A549 (cell line): Measurements from ENCODE around the gene HDAC6. TPM values are rescaled to one million over a fixed set of nuclear protein-coding genes. Genes with fewer than 3 reads are reported as not detected.

ENCODE experiments used
- ATAC-seq, 2 experiments: fragments of 200-7000 bp in 1 of 2; fragments of >200 bp in 1 of 2; cut with Nextera tagmentation in 1 of 2; cut with Tn5 transposase in 1 of 2; 3 replicates each; pipeline versions ENCODE4 v1.8.0 to v1.9.1; 2018 to 2020; ENCODE audit warnings: mild to moderate bottlenecking in 1 of 2, moderate library complexity in 1 of 2
- CTCF ChIA-PET: fragments of 300-600 bp; sonication (Branson Sonifier 250); formaldehyde crosslinking; extraction: SDS; loops from one replicate; lab custom pipeline; 2021; ENCODE audit warnings: antibody characterized with exemption, inconsistent platforms; lab: Yijun Ruan, JAX
- POLR2A ChIA-PET: fragments of 350-600 bp; formaldehyde crosslinking; extraction: SDS; loops from one replicate; lab custom pipeline; 2021; ENCODE audit warnings: antibody characterized with exemption, inconsistent platforms; lab: Yijun Ruan, JAX
- DNase-seq, 2 experiments: peaks; one replicate each; pipeline versions ENCODE4 v3.0.0 to v3.0.0-alpha.2; 2011 to 2016; ENCODE audit warnings: low read depth in 1 of 2, low spot score in 1 of 2
- FAIRE-seq: peaks from 2 replicates; lab custom pipeline; 2011; peaks lifted over from hg19 to GRCh38; lab: Jason Lieb, UNC
- H3K27ac ChIP-seq, 2 experiments: fragments of >200 bp; sonication (Bioruptor Twin); formaldehyde crosslinking; 3 replicates each; pipeline ENCODE4 v1.5.1; 2016 to 2017
- H3K4me1 ChIP-seq: fragments of >200 bp; sonication (Bioruptor Twin); formaldehyde crosslinking; 3 replicates; pipeline ENCODE4 v1.6.1; 2016
- H3K4me2 ChIP-seq: fragments of >200 bp; sonication (Bioruptor Twin); formaldehyde crosslinking; 3 replicates; pipeline ENCODE4 v1.6.1; 2016
- H3K4me3 ChIP-seq: fragments of >200 bp; sonication (Bioruptor Twin); formaldehyde crosslinking; 3 replicates; pipeline ENCODE4 v1.5.1; 2016
- H3K9me3 ChIP-seq: fragments of >200 bp; sonication (Bioruptor Twin); formaldehyde crosslinking; 3 replicates; pipeline ENCODE4 v1.6.1; 2016
- CBX8 ChIP-seq: fragments of 200-600 bp; sonication (generic); IDR thresholded peaks from 2 replicates; pipeline ENCODE4 v1.6.1; 2016
- CHD2 ChIP-seq: fragments of 150-350 bp; IDR thresholded peaks from 2 replicates; pipeline ENCODE4 v1.6.1; 2014; ENCODE audit warnings: low read length; ENCODE audit not compliant: partially characterized antibody
- CHD4 ChIP-seq: fragments of 200-600 bp; sonication (generic); IDR thresholded peaks from 2 replicates; pipeline ENCODE4 v1.6.1; 2016; ENCODE audit warnings: antibody characterized with exemption, mild to moderate bottlenecking, borderline replicate concordance
- EHF ChIP-seq: fragments of 250-450 bp; sonication (Bioruptor Pico); IDR thresholded peaks from 2 replicates; pipeline ENCODE4 v1.5.0; 2020; ENCODE audit warnings: mild to moderate bottlenecking
- ESRRA ChIP-seq: fragments of 150-350 bp; IDR thresholded peaks from 2 replicates; pipeline ENCODE4 v1.6.1; 2014; ENCODE audit warnings: mild to moderate bottlenecking, low read length, borderline replicate concordance
- FOSB ChIP-seq: fragments of 250-450 bp; sonication (Bioruptor Pico); IDR thresholded peaks from 2 replicates; pipeline ENCODE4 v1.5.0; 2020; ENCODE audit warnings: mild to moderate bottlenecking, moderate library complexity
- FOSL2 ChIP-seq, 2 experiments: fragments of 450-650 bp in 1 of 2; fragments of >200 bp in 1 of 2; sonication (Bioruptor Twin) in 1 of 2; formaldehyde crosslinking; IDR thresholded peaks; 2 replicates each; pipeline versions ENCODE4 v1.5.0 to v1.6.1; 2016 to 2020; ENCODE audit warnings: mild to moderate bottlenecking in 1 of 2, moderate library complexity in 1 of 2
- HDAC2 ChIP-seq: fragments of 200-600 bp; sonication (generic); IDR thresholded peaks from 2 replicates; pipeline ENCODE4 v1.6.1; 2016
- JUNB ChIP-seq: fragments of >200 bp; sonication (Bioruptor Twin); formaldehyde crosslinking; IDR thresholded peaks from 2 replicates; pipeline ENCODE4 v1.6.1; 2016
- NR3C1 ChIP-seq: fragments of >200 bp; sonication (Bioruptor Twin); formaldehyde crosslinking; IDR thresholded peaks from 3 replicates; pipeline ENCODE4 v1.6.1; 2017
- POLR2A ChIP-seq: IDR thresholded peaks from 2 replicates; pipeline ENCODE4 v1.6.1; 2012; ENCODE audit warnings: mild to moderate bottlenecking, low read length
- RARB ChIP-seq: fragments of 250-450 bp; sonication (Bioruptor Pico); IDR thresholded peaks from 2 replicates; pipeline ENCODE4 v1.8.0; 2021; ENCODE audit warnings: mild to moderate bottlenecking, moderate library complexity
- RCOR1 ChIP-seq: fragments of 150-350 bp; IDR thresholded peaks from 2 replicates; pipeline ENCODE4 v1.6.1; 2014; ENCODE audit warnings: antibody characterized with exemption, low read length, low read depth
- RNF2 ChIP-seq: fragments of 200-600 bp; sonication (generic); IDR thresholded peaks from 2 replicates; pipeline ENCODE4 v1.6.1; 2016; ENCODE audit warnings: low read depth, mild to moderate bottlenecking, antibody characterized with exemption, moderate library complexity, borderline replicate concordance
- SREBF2 ChIP-seq: fragments of 450-650 bp; IDR thresholded peaks from 2 replicates; pipeline ENCODE4 v1.6.1; 2014; ENCODE audit warnings: mild to moderate bottlenecking, moderate library complexity
- TP53 ChIP-seq: fragments of 250-450 bp; sonication (Bioruptor Pico); IDR thresholded peaks from 2 replicates; pipeline ENCODE4 v1.5.0; 2021; ENCODE audit warnings: mild to moderate bottlenecking, moderate library complexity
- USF2 ChIP-seq: fragments of 450-650 bp; IDR thresholded peaks from 2 replicates; pipeline ENCODE4 v1.6.1; 2014; ENCODE audit warnings: antibody characterized with exemption
- WGBS: methylation state at CpG from one replicate; pipeline ENCODE4 v1.1.6; 2017; ENCODE audit errors: missing lambda C conversion rate; 5-methylcytosine and 5-hydroxymethylcytosine counted together
- polyA plus RNA-seq, 4 experiments: library from polyadenylated mRNA; depleted of rRNA in 3 of 4; stranded (reverse); fragments of >200 nt; fragmentation: RNase III in 1 of 4; extraction: RNeasy Plus Mini Kit Qiagen cat#74134 plus additional on column Dnase treatment in 1 of 4; gene quantifications; 2 replicates in 3 of 4; 3 replicates in 1 of 4; pipeline ENCODE4 v1.2.3, GENCODE V29; 2011 to 2017
- TF ChIP-seq, protein P1 (sequence below): fragments of 200-600 bp; sonication (generic); IDR thresholded peaks from 2 replicates; pipeline ENCODE4 v1.6.1; 2016; ENCODE audit warnings: antibody characterized with exemption, mild to moderate bottlenecking, moderate library complexity
- TF ChIP-seq, protein P2 (sequence below): fragments of >200 bp; sonication (Bioruptor Twin); formaldehyde crosslinking; IDR thresholded peaks from 3 replicates; pipeline ENCODE4 v1.5.1; 2016
- TF ChIP-seq, protein P3 (sequence below): fragments of >200 bp; sonication (Bioruptor Twin); formaldehyde crosslinking; IDR thresholded peaks from 3 replicates; pipeline ENCODE4 v1.6.1; 2016

HDAC6 gene
- polyA plus RNA-seq, 2 of the 4 experiments (the other 2 are of a cell fraction) = 50.6 to 52.1 TPM

- WGBS = 42% methylated on average over 9 of the region's 17 CpGs
- ATAC-seq = no peak
- no peak for FAIRE-seq
- no peak overlapping the region for H3K4me2 ChIP-seq
- TF ChIP-seq FOSB (CRISPR knock-in tag) = no peak
- TF ChIP-seq, protein P1, sequence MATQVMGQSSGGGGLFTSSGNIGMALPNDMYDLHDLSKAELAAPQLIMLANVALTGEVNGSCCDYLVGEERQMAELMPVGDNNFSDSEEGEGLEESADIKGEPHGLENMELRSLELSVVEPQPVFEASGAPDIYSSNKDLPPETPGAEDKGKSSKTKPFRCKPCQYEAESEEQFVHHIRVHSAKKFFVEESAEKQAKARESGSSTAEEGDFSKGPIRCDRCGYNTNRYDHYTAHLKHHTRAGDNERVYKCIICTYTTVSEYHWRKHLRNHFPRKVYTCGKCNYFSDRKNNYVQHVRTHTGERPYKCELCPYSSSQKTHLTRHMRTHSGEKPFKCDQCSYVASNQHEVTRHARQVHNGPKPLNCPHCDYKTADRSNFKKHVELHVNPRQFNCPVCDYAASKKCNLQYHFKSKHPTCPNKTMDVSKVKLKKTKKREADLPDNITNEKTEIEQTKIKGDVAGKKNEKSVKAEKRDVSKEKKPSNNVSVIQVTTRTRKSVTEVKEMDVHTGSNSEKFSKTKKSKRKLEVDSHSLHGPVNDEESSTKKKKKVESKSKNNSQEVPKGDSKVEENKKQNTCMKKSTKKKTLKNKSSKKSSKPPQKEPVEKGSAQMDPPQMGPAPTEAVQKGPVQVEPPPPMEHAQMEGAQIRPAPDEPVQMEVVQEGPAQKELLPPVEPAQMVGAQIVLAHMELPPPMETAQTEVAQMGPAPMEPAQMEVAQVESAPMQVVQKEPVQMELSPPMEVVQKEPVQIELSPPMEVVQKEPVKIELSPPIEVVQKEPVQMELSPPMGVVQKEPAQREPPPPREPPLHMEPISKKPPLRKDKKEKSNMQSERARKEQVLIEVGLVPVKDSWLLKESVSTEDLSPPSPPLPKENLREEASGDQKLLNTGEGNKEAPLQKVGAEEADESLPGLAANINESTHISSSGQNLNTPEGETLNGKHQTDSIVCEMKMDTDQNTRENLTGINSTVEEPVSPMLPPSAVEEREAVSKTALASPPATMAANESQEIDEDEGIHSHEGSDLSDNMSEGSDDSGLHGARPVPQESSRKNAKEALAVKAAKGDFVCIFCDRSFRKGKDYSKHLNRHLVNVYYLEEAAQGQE = no peak
- TF ChIP-seq CBX8 = no peak
- TF ChIP-seq, protein P2, sequence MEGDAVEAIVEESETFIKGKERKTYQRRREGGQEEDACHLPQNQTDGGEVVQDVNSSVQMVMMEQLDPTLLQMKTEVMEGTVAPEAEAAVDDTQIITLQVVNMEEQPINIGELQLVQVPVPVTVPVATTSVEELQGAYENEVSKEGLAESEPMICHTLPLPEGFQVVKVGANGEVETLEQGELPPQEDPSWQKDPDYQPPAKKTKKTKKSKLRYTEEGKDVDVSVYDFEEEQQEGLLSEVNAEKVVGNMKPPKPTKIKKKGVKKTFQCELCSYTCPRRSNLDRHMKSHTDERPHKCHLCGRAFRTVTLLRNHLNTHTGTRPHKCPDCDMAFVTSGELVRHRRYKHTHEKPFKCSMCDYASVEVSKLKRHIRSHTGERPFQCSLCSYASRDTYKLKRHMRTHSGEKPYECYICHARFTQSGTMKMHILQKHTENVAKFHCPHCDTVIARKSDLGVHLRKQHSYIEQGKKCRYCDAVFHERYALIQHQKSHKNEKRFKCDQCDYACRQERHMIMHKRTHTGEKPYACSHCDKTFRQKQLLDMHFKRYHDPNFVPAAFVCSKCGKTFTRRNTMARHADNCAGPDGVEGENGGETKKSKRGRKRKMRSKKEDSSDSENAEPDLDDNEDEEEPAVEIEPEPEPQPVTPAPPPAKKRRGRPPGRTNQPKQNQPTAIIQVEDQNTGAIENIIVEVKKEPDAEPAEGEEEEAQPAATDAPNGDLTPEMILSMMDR = no peak
- TF ChIP-seq JUNB = no peak
- TF ChIP-seq ESRRA = no peak
- TF ChIP-seq POLR2A = no peak
- TF ChIP-seq RNF2 = no peak
- TF ChIP-seq FOSL2 (IDR thresholded peaks at IDR 0.05) = no peak
- no peak for TF ChIP-seq FOSL2 (CRISPR knock-in tag; IDR thresholded peaks at IDR 0.05)
- TF ChIP-seq NR3C1 = no peak
- TF ChIP-seq RARB (CRISPR knock-in tag) = no peak
- no peak for TF ChIP-seq HDAC2
- TF ChIP-seq, protein P3, sequence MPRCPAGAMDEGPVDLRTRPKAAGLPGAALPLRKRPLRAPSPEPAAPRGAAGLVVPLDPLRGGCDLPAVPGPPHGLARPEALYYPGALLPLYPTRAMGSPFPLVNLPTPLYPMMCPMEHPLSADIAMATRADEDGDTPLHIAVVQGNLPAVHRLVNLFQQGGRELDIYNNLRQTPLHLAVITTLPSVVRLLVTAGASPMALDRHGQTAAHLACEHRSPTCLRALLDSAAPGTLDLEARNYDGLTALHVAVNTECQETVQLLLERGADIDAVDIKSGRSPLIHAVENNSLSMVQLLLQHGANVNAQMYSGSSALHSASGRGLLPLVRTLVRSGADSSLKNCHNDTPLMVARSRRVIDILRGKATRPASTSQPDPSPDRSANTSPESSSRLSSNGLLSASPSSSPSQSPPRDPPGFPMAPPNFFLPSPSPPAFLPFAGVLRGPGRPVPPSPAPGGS = no peak
- no peak for TF ChIP-seq SREBF2
- TF ChIP-seq CHD2 = no peak
- no peak for TF ChIP-seq TP53 (CRISPR knock-in tag)
- TF ChIP-seq EHF (CRISPR knock-in tag) = no peak
- TF ChIP-seq RCOR1 = no peak
- H3K4me3 ChIP-seq = no peak overlapping the region
- no peak for DNase-seq
- H3K27ac ChIP-seq = no peak overlapping the region
- no peaks in the 10 kb centered on the region for H3K4me1 ChIP-seq
- ChIA-PET POLR2A (no interaction called here), CTCF (no interaction called here)
- H3K9me3 ChIP-seq = no peaks in the 10 kb centered on the region
Measured at GRCh38 chrX:48787505-48788443, 14.1 kb upstream of the HDAC6 start.

GRCh38 chrX:48789366-48790220 is 12.3 kb upstream of the HDAC6 start:
- CTCF ChIA-PET = interaction anchor here (0.6 kb wide), 1 partner anchor 971 kb away, joined by 3 read pairs; no protein-coding TSS in a partner anchor
- no peak for ATAC-seq
- FAIRE-seq = no peak
- H3K4me3 ChIP-seq = no peak overlapping the region
- no peak for DNase-seq
- no peaks in the 10 kb centered on the region for H3K9me3 ChIP-seq
- TF ChIP-seq CHD4 (no peak), USF2 (no peak)
- no peaks in the 10 kb centered on the region; the same call in 2 of the 3 replicates for H3K4me1 ChIP-seq
- H3K4me2 ChIP-seq = no peak overlapping the region
- H3K27ac ChIP-seq = no peak overlapping the region
- WGBS = 47% methylated on average over 4 of the region's 7 CpGs
- POLR2A ChIA-PET = no interaction called here
